IMR-90 (cell line): ENCODE measurements around the gene ATIC. TPM values are rescaled to one million over a fixed set of nuclear protein-coding genes. Genes with fewer than 3 reads are reported as not detected.

Source experiments
- ATAC-seq: fragments of 200-7000 bp; cut with Tn5 transposase; 2 replicates; pipeline ENCODE4 v1.9.1; 2020; ENCODE audit warnings: low read depth, mild to moderate bottlenecking, moderate library complexity
- BruUV-seq: library from RNA; stranded (reverse); fragments of 400-500 nt; replicated peaks from 2 replicates; lab custom pipeline; 2021; lab: Mats Ljungman, UMichigan
- CTCF ChIA-PET: fragments of 300-600 bp; formaldehyde crosslinking; extraction: SDS; loops from one replicate; lab custom pipeline; 2021; ENCODE audit warnings: antibody characterized with exemption; lab: Yijun Ruan, JAX
- POLR2A ChIA-PET: fragments of 300-600 bp; sonication (Branson Sonifier 250); formaldehyde crosslinking; loops from one replicate; lab custom pipeline; 2022; ENCODE audit warnings: antibody characterized with exemption; ENCODE audit not compliant: unreplicated experiment; lab: Charles Lee
- DNase-seq: peaks from one replicate; pipeline ENCODE4 v3.0.0; 2013
- H2AFZ ChIP-seq: replicated peaks from 2 replicates; pipeline ENCODE3; 2013; ENCODE audit warnings: low read length, mild to moderate bottlenecking; ENCODE audit not compliant: poor library complexity
- H2AK5ac ChIP-seq: 2 replicates; pipeline ENCODE4 v1.6.1; 2013; ENCODE audit warnings: low read depth, low read length, inconsistent platforms
- H2AK9ac ChIP-seq: replicated peaks from 2 replicates; pipeline ENCODE3; 2013; ENCODE audit warnings: mild to moderate bottlenecking, low read depth, low read length, moderate library complexity; ENCODE audit not compliant: poor library complexity
- H2BK120ac ChIP-seq: 2 replicates; pipeline ENCODE4 v1.6.1; 2013; ENCODE audit warnings: low read depth, low read length, inconsistent platforms
- H2BK15ac ChIP-seq: 3 replicates; pipeline ENCODE4 v1.6.1; 2013; ENCODE audit warnings: low read depth, low read length, inconsistent platforms
- H2BK20ac ChIP-seq: 2 replicates; pipeline ENCODE4 v1.6.1; 2013; ENCODE audit warnings: low read depth, mild to moderate bottlenecking, inconsistent platforms, low read length, moderate library complexity
- H2BK5ac ChIP-seq: 2 replicates; pipeline ENCODE4 v1.6.1; 2013; ENCODE audit warnings: mild to moderate bottlenecking, low read depth, low read length, inconsistent platforms; ENCODE audit not compliant: poor library complexity, severe bottlenecking
- H3K14ac ChIP-seq: replicated peaks from 2 replicates; pipeline ENCODE4 v1.6.1; 2013; ENCODE audit warnings: low read depth, low read length, inconsistent platforms
- H3K18ac ChIP-seq: 2 replicates; pipeline ENCODE4 v1.6.1; 2013; ENCODE audit warnings: low read depth, low read length, control low read depth
- H3K23ac ChIP-seq: 2 replicates; pipeline ENCODE4 v1.6.1; 2013; ENCODE audit warnings: low read depth, low read length, inconsistent platforms
- H3K27ac ChIP-seq: 2 replicates; pipeline ENCODE4 v1.5.1; 2013; ENCODE audit warnings: mild to moderate bottlenecking, control low read depth, low read length; ENCODE audit not compliant: insufficient read depth
- H3K27me3 ChIP-seq: 2 replicates; pipeline ENCODE4 v1.6.1; 2013; ENCODE audit warnings: low read length; ENCODE audit not compliant: control insufficient read depth, insufficient read depth
- H3K36me3 ChIP-seq: 2 replicates; pipeline ENCODE4 v1.6.1; 2013; ENCODE audit warnings: low read length, mixed read lengths; ENCODE audit not compliant: control insufficient read depth, insufficient read depth
- H3K4ac ChIP-seq: 2 replicates; pipeline ENCODE4 v1.6.1; 2013; ENCODE audit warnings: low read depth, low read length, inconsistent platforms
- H3K4me1 ChIP-seq: 2 replicates; pipeline ENCODE4 v1.6.1; 2013; ENCODE audit warnings: low read length, mixed read lengths; ENCODE audit not compliant: control insufficient read depth, insufficient read depth
- H3K4me2 ChIP-seq: 2 replicates; pipeline ENCODE4 v1.6.1; 2013; ENCODE audit warnings: low read depth, mild to moderate bottlenecking, control low read depth, low read length, moderate library complexity
- H3K4me3 ChIP-seq: 2 replicates; pipeline ENCODE4 v1.5.1; 2013; ENCODE audit warnings: low read depth, mild to moderate bottlenecking, control low read depth, low read length, moderate library complexity; ENCODE audit not compliant: insufficient read depth
- H3K56ac ChIP-seq: 2 replicates; pipeline ENCODE4 v1.6.1; 2013; ENCODE audit warnings: low read length, inconsistent platforms; ENCODE audit not compliant: insufficient read depth; ENCODE audit errors: extremely low read depth
- H3K79me1 ChIP-seq, 2 experiments: 2 replicates each; pipeline ENCODE4 v1.6.1; 2013; ENCODE audit warnings: low read length in 2 of 2, inconsistent platforms in 1 of 2, low read depth in 1 of 2
- H3K9ac ChIP-seq: 2 replicates; pipeline ENCODE4 v1.6.1; 2013; ENCODE audit warnings: low read depth, low read length, control low read depth
- H3K9me1 ChIP-seq: 2 replicates; pipeline ENCODE4 v1.6.1; 2013; ENCODE audit warnings: low read length, inconsistent platforms; ENCODE audit not compliant: insufficient read depth
- H3K9me3 ChIP-seq: 2 replicates; pipeline ENCODE4 v1.6.1; 2013; ENCODE audit warnings: low read length; ENCODE audit not compliant: control insufficient read depth, insufficient read depth
- H4K20me1 ChIP-seq: 2 replicates; pipeline ENCODE4 v1.6.1; 2013; ENCODE audit warnings: low read length, inconsistent platforms; ENCODE audit not compliant: insufficient read depth
- H4K5ac ChIP-seq: 2 replicates; pipeline ENCODE4 v1.6.1; 2013; ENCODE audit warnings: mild to moderate bottlenecking, low read depth, low read length, control low read depth
- H4K8ac ChIP-seq, 2 experiments: 2 replicates each; pipeline ENCODE4 v1.6.1; 2013; ENCODE audit warnings: low read depth in 2 of 2, low read length in 2 of 2, control low read depth in 1 of 2, inconsistent platforms in 1 of 2
- H4K91ac ChIP-seq: 2 replicates; pipeline ENCODE4 v1.6.1; 2013; ENCODE audit warnings: low read depth, low read length, inconsistent platforms; ENCODE audit not compliant: insufficient read depth
- ELK1 ChIP-seq: fragments of 150-350 bp; IDR thresholded peaks from 2 replicates; pipeline ENCODE4 v1.6.1; 2016; ENCODE audit warnings: low read depth, mild to moderate bottlenecking, low read length, moderate library complexity, borderline replicate concordance
- MAFK ChIP-seq: IDR thresholded peaks from 2 replicates; pipeline ENCODE4 v1.6.1; 2012; ENCODE audit warnings: low read depth, low read length, improper control_type of control experiment
- RFX5 ChIP-seq: IDR thresholded peaks from 2 replicates; pipeline ENCODE4 v1.8.0; 2012; ENCODE audit warnings: low read depth, mild to moderate bottlenecking, low read length, moderate library complexity
- WGBS, 2 experiments: methylation state at CpG; one replicate each; pipeline versions ENCODE4 v1.1.5 to v1.1.7; 2013; ENCODE audit warnings: missing lambda C conversion rate in 2 of 2; ENCODE audit not compliant: insufficient read length in 1 of 2; ENCODE audit errors: extremely low coverage in 2 of 2; 5-methylcytosine and 5-hydroxymethylcytosine counted together
- dilution Hi-C: fragments of 300-500 bp; cut with HindIII; formaldehyde crosslinking; loops from one replicate; pipeline ENCODE4 v1.14.3; 2018; ENCODE audit warnings: low sequenced_read_pairs; ENCODE audit not compliant: unreplicated experiment
- in situ Hi-C: fragments of 300-500 bp; cut with MboI; formaldehyde crosslinking; loops from 3 replicates; pipeline ENCODE4 v1.14.3; 2019; ENCODE audit warnings: low sequenced_read_pairs, inconsistent platforms, mixed read lengths
- intact Hi-C: fragments of 100-400 bp; cut with micrococcal nuclease; formaldehyde crosslinking; loops from 2 replicates; pipeline ENCODE4 v1.10.0; 2022
- polyA plus RNA-seq, 3 experiments: library from polyadenylated mRNA; depleted of rRNA; stranded (reverse); fragments of >200 nt; gene quantifications; 2 replicates each; pipeline ENCODE4 v1.2.3, GENCODE V29; 2012; ENCODE audit warnings: low replicate concordance in 1 of 3
- total RNA-seq: library from RNA; depleted of rRNA; stranded (reverse); fragments of >200 nt; gene quantifications from 2 replicates; pipeline ENCODE4 v1.2.3, GENCODE V29; 2012
- TF ChIP-seq, protein P1 (sequence below): conservative IDR thresholded peaks from 2 replicates; pipeline ENCODE4 v1.5.1; 2012; ENCODE audit warnings: mild to moderate bottlenecking, low read depth, low read length, improper control_type of control experiment

Gene ATIC
- total and polyA plus RNA-seq, 2 of the 4 experiments (the other 2 are of a cell fraction) = 30.5 to 101 TPM

DNA sequence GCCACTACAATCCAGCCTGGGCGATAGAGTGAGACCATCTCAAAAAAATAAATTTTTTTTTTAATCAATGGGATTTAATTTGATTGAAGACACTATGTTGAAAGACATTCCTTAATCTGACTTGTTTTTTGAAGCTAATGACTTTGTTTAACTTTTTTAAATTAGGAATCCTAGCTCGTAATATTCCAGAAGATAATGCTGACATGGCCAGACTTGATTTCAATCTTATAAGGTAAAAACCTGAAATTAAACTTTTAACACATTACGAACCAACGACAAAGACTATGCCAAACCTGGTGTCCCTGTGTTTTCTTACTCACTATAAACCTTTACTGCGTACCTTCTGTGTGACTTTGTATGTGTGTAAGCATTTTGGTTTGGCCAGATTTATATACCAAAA, 7.6 kb downstream of the ATIC start:
- ChIA-PET CTCF (no interaction called here), POLR2A (no interaction called here)
- Histone ChIP-seq H3K14ac (no peak overlapping the region), H4K91ac (no peak overlapping the region), H3K23ac (no peak overlapping the region), H4K5ac (no peak overlapping the region), H2BK15ac (no peak overlapping the region), H2BK20ac (no peak overlapping the region), H2AK5ac (no peak overlapping the region), H4K20me1 (no peaks in the 10 kb centered on the region), H3K4ac (no peak overlapping the region), H3K36me3 (peaks cover 30% of the 10 kb centered on the region), H3K79me1 (peaks cover 14 to 15% of the 10 kb centered on the region in 2 experiments), H3K4me3 (no peak overlapping the region), H3K27me3 (no peaks in the 10 kb centered on the region), H2AK9ac (no peak overlapping the region), H3K27ac (no peak overlapping the region), H3K56ac (no peak overlapping the region), H3K9me1 (no peaks in the 10 kb centered on the region), H4K8ac (no peak overlapping the region), H2BK120ac (no peak overlapping the region), H3K9me3 (no peaks in the 10 kb centered on the region), H3K4me2 (no peak overlapping the region), H3K9ac (no peak overlapping the region), H3K4me1 (no peaks in the 10 kb centered on the region; the same call in 1 of the 2 replicates), H3K18ac (no peak overlapping the region), H2AFZ (no peak overlapping the region), H2BK5ac (no peak overlapping the region)
- no CpG with 5 or more reads among the region's 5 CpGs for WGBS, 2 experiments
- BruUV-seq = no TSS peak
- in situ Hi-C loops = no loop called here
- TF ChIP-seq, protein P1, sequence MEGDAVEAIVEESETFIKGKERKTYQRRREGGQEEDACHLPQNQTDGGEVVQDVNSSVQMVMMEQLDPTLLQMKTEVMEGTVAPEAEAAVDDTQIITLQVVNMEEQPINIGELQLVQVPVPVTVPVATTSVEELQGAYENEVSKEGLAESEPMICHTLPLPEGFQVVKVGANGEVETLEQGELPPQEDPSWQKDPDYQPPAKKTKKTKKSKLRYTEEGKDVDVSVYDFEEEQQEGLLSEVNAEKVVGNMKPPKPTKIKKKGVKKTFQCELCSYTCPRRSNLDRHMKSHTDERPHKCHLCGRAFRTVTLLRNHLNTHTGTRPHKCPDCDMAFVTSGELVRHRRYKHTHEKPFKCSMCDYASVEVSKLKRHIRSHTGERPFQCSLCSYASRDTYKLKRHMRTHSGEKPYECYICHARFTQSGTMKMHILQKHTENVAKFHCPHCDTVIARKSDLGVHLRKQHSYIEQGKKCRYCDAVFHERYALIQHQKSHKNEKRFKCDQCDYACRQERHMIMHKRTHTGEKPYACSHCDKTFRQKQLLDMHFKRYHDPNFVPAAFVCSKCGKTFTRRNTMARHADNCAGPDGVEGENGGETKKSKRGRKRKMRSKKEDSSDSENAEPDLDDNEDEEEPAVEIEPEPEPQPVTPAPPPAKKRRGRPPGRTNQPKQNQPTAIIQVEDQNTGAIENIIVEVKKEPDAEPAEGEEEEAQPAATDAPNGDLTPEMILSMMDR = no peak
- no peak for TF ChIP-seq ELK1
- TF ChIP-seq MAFK = 0 out of 2 replicates have a peak, but pooled peaks have one; percentile 14
- TF ChIP-seq RFX5 = no peak
- DNase-seq (no peak), ATAC-seq (no peak)
- intact Hi-C loops = no loop called here
- dilution Hi-C loops = no loop called here
